Uterus (tissue), 4 donors: Measurements from ENCODE around the gene PALB2. TPM values are rescaled to one million over a fixed set of nuclear protein-coding genes. Genes with fewer than 3 reads are reported as not detected.

Experiments used
- DNase-seq, 2 donors: peaks; one replicate each; pipeline ENCODE4 v3.0.0-alpha.2; 2019 to 2020
- H3K27ac ChIP-seq, 2 donors: fragments of 200-600 bp; sonication (generic); 1 replicate in 1 of 2; 2 replicates in 1 of 2; pipeline ENCODE4 v1.5.1; 2016 to 2018
- H3K27me3 ChIP-seq, 2 donors: fragments of 200-600 bp; sonication (generic); one replicate each; pipeline ENCODE4 v1.5.1; 2018 to 2019; ENCODE audit warnings: control low read depth in 1 of 2
- H3K36me3 ChIP-seq, 2 donors: fragments of 200-600 bp; sonication (generic); one replicate each; pipeline ENCODE4 v1.5.1; 2019; ENCODE audit warnings: control low read depth in 1 of 2
- H3K4me1 ChIP-seq, 2 donors: fragments of 200-600 bp; sonication (generic); one replicate each; pipeline ENCODE4 v1.5.1; 2018 to 2019; ENCODE audit warnings: control low read depth in 1 of 2
- H3K4me3 ChIP-seq, 2 donors: fragments of 200-600 bp; sonication (generic); 1 replicate in 1 of 2; 2 replicates in 1 of 2; pipeline ENCODE4 v1.5.1; 2018 to 2019; ENCODE audit warnings: mild to moderate bottlenecking in 1 of 2
- H3K9me3 ChIP-seq, 2 donors: fragments of 200-600 bp; sonication (generic); one replicate each; pipeline ENCODE4 v1.5.1; 2019; ENCODE audit warnings: control low read depth in 1 of 2
- CTCF ChIP-seq, 4 experiments: fragments of 200-600 bp in 2 of 4; fragments of 450-650 bp in 2 of 4; sonication (generic) in 2 of 4; IDR thresholded peaks; one replicate each; pipeline ENCODE4 v1.5.1; 2016 to 2019; ENCODE audit warnings: antibody characterized with exemption in 4 of 4, mild to moderate bottlenecking in 2 of 4, moderate library complexity in 1 of 4
- POLR2A ChIP-seq, 2 donors: fragments of 450-650 bp; IDR thresholded peaks; one replicate each; pipeline ENCODE4 v1.6.1; 2016; ENCODE audit warnings: antibody characterized with exemption in 2 of 2, mild to moderate bottlenecking in 1 of 2, moderate library complexity in 1 of 2
- intact Hi-C: fragments of 100-400 bp; cut with DNase I; formaldehyde crosslinking; loops from one replicate; pipeline ENCODE4 v1.15.1; 2023; ENCODE audit warnings: low total_unique reads
- total RNA-seq, 4 donors: library from RNA; depleted of rRNA in 3 of 4; stranded (reverse); fragments of >200 nt in 3 of 4; gene quantifications; one replicate each; pipeline versions ENCODE4 v1.1.0 to v1.2.4, GENCODE V29; 2014 to 2023
- donor health status: DM: yes; HTN: yes; CAD: no.

PALB2 gene
- total RNA-seq, 4 donors from 2014 or later = 1.5 to 11.3 (median 6.5) TPM

- H3K4me1 ChIP-seq = peaks cover 7 to 15% of the 10 kb centered on the region in 2 donors
- no peak for DNase-seq
- H3K36me3 ChIP-seq = no peaks in the 10 kb centered on the region
- TF ChIP-seq CTCF (IDR thresholded peaks at IDR 0.05) = no peak
- TF ChIP-seq POLR2A (IDR thresholded peaks at IDR 0.05) = no peak
- no peak overlapping the region for H3K27ac ChIP-seq
- intact Hi-C loops = no loop called here
- H3K9me3 ChIP-seq = no peaks in the 10 kb centered on the region
- no peaks in the 10 kb centered on the region for H3K27me3 ChIP-seq
- H3K4me3 ChIP-seq = no peak overlapping the region
Measured at GRCh38 chr16:23597003-23597756, 43.9 kb downstream of the PALB2 start.

GRCh38 chr16:23595951-23596720 is 45.0 kb downstream of the PALB2 start, which contains the start of gene NDUFAB1:
Gene NDUFAB1, minus strand, starts transcription at chr16:23596316. Its CDS starts 26 bp downstream, at chr16:23596290.
- intact Hi-C loops = no loop called here
- no peaks in the 10 kb centered on the region for H3K36me3 ChIP-seq
- H3K9me3 ChIP-seq = no peaks in the 10 kb centered on the region
- H3K27ac ChIP-seq = peak within 1 kb of the TSS; percentile 81 to 88
- H3K4me1 ChIP-seq = peaks cover 7 to 15% of the 10 kb centered on the region in 2 donors
- no peaks in the 10 kb centered on the region for H3K27me3 ChIP-seq
- peak; percentile 98 to 100 (median 99) for TF ChIP-seq CTCF (IDR thresholded peaks at IDR 0.05)
- no peak for TF ChIP-seq POLR2A (IDR thresholded peaks at IDR 0.05)
- peak; percentile 80 to 87 for DNase-seq
- H3K4me3 ChIP-seq = peak within 1 kb of the TSS; percentile 92 to 95

- Histone ChIP-seq H3K27ac (peak overlapping the region; percentile 81 to 88), H3K4me3 (peak overlapping the region; percentile 92 to 95), H3K36me3 (no peaks in the 10 kb centered on the region), H3K9me3 (no peaks in the 10 kb centered on the region), H3K4me1 (peaks cover 7 to 15% of the 10 kb centered on the region in 2 donors), H3K27me3 (no peaks in the 10 kb centered on the region)
- DNase-seq = no peak
- intact Hi-C loops = no loop called here
- TF ChIP-seq POLR2A (IDR thresholded peaks at IDR 0.05) (no peak), CTCF (IDR thresholded peaks at IDR 0.05) (no peak)
Measured at GRCh38 chr16:23595246-23595950, 45.7 kb downstream of the PALB2 start.

- Histone ChIP-seq H3K4me1 (peaks cover 7 to 15% of the 10 kb centered on the region in 2 donors), H3K9me3 (no peaks in the 10 kb centered on the region), H3K27ac (no peak overlapping the region), H3K27me3 (no peaks in the 10 kb centered on the region), H3K4me3 (no peak overlapping the region), H3K36me3 (no peaks in the 10 kb centered on the region)
- no peak for TF ChIP-seq CTCF (IDR thresholded peaks at IDR 0.05)
- TF ChIP-seq POLR2A (IDR thresholded peaks at IDR 0.05) = no peak
- intact Hi-C loops = no loop called here
- no peak for DNase-seq
Measured at GRCh38 chr16:23594186-23594585, 46.9 kb downstream of the PALB2 start.
